ENCODE data around the gene CCDC200. TPM values are rescaled to one million over a fixed set of nuclear protein-coding genes. Genes with fewer than 3 reads are reported as not detected.

The CCDC200 gene
- total and polyA plus RNA-seq, 2 donors, result not detected

DNA sequence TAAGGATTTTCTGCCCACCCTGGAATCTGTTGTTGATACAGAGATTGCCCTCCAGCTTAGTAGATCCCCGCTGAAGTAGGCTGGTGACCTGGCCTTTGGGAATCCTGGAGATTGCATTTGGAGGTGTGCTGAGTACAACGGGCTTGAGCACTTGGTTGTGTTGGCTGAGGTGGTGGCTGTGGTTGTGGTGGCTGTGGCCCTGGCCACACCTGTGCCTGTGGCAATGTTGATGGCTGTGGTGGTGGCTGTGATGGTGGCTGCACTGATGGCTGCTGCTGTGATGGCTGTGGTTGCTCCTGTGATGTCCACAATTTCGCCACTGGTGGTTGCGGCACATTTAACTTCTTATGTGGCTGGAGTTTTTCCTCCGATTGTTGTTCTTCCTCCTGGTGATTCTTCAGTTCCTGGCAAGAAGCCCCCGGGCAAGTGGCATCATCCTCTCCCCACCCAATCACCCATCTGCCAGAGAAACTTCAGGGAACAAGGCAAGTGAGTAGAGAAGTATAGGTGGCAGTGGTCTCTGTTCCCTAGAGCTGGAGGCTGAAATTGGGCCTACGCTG is 4.2 kb downstream of the CCDC200 start:
- no peaks in the 10 kb centered on the region for H3K36me3 ChIP-seq (ENCODE audit: insufficient read depth)
- WGBS, result 93% methylated on average over 7 of the region's 7 CpGs
- no peak overlapping the region for H3K4me3 ChIP-seq (ENCODE audit: low read depth, low read length)
- peaks cover 1% of the 10 kb centered on the region for H3K4me1 ChIP-seq (ENCODE audit: insufficient read depth)
- no peak overlapping the region for H3K27ac ChIP-seq (ENCODE audit: low read depth)
- no peak for DNase-seq (ENCODE audit: extremely low spot score)

GRCh38 chr17:43220511-43221125 is 7.8 kb downstream of the CCDC200 start:
- 82% methylated on average over 9 of the region's 9 CpGs for WGBS
- no peak overlapping the region for H3K27ac ChIP-seq (ENCODE audit: low read depth)
- no peaks in the 10 kb centered on the region for H3K36me3 ChIP-seq (ENCODE audit: insufficient read depth)
- H3K4me1 ChIP-seq (ENCODE audit: insufficient read depth), result peaks cover 1% of the 10 kb centered on the region
- no peak for DNase-seq (ENCODE audit: extremely low spot score)
- H3K4me3 ChIP-seq (ENCODE audit: low read depth, low read length), result no peak overlapping the region

DNA sequence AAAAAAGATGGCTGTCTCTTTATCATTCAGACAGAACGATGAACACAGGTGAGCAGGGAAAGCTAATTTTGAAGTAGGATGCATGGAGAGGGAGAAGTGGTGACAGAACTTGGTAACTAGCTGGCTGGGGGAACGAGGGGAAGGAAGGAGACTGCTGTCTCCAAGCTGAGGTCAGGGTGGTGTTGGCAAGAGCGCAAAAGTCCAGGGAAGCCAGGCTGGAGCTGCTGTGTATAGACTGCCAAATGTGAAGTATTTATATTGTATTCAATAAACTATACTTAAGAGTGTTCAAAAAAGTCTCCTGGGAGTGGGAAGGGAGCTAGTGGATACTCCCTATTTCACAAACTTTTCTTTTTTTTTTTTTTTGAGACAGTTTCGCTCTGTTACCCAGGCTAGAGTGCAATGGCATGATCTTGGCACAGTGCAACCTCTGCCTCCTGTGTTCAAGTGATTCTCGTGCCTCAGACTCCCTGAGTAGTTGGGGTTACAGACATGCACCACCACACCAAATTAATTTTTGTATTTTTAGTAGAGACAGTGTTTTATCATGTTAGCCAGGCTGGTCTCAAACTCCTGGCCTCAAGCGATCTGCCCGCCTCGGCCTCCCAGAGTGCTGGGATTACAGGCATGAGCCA is 8.6 kb downstream of the CCDC200 start:
- DNase-seq (ENCODE audit: extremely low spot score), result no peak
- no peak overlapping the region for H3K27ac ChIP-seq (ENCODE audit: low read depth)
- WGBS, result 65% methylated on average over 8 of the region's 8 CpGs

DNA sequence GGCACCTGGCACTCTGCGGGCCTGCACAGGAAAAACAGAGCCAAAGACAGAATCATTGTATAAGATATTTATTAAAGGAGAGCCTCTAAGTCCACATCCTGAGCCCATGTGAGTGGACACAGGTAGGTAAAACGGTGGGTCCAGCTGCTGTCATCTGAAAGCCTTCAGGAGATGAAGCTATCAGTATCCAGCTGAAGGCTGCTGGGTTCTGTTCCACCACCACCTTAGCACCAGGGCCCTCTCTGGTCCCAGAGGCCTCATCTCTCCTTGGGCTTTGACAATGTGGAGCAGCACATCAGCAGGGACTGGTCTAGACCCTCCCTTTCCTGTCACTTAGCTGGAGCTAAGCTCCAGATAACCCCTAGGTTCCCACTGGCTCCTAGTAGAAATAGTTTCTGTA is 9.4 kb downstream of the CCDC200 start:
- H3K27ac ChIP-seq (ENCODE audit: low read depth), result no peak overlapping the region
- WGBS, result 90% methylated on average over 2 of the region's 2 CpGs
- no peak for DNase-seq (ENCODE audit: extremely low spot score)
- H3K4me1 ChIP-seq (ENCODE audit: insufficient read depth), result peaks cover 1% of the 10 kb centered on the region
- H3K36me3 ChIP-seq (ENCODE audit: insufficient read depth), result no peaks in the 10 kb centered on the region
- no peak overlapping the region for H3K4me3 ChIP-seq (ENCODE audit: low read depth, low read length)

More for the DNA sequence above, 8.6 kb downstream of the CCDC200 start:
- no peak overlapping the region for H3K4me3 ChIP-seq (ENCODE audit: low read depth, low read length)
- peaks cover 1% of the 10 kb centered on the region for H3K4me1 ChIP-seq (ENCODE audit: insufficient read depth)
- no peaks in the 10 kb centered on the region for H3K36me3 ChIP-seq (ENCODE audit: insufficient read depth)

- 95% methylated on average over 2 of the region's 2 CpGs for WGBS
- Histone ChIP-seq H3K4me1 (ENCODE audit: insufficient read depth) (peaks cover 1% of the 10 kb centered on the region), H3K4me3 (ENCODE audit: low read depth, low read length) (no peak overlapping the region), H3K27ac (ENCODE audit: low read depth) (no peak overlapping the region), H3K36me3 (ENCODE audit: insufficient read depth) (no peaks in the 10 kb centered on the region)
- DNase-seq (ENCODE audit: extremely low spot score), result no peak
Measured at GRCh38 chr17:43217614-43218087, 10.8 kb downstream of the CCDC200 start.

GRCh38 chr17:43216762-43217613 is 11.4 kb downstream of the CCDC200 start:
- 87% methylated on average over 4 of the region's 4 CpGs for WGBS
- no peaks in the 10 kb centered on the region for H3K36me3 ChIP-seq (ENCODE audit: insufficient read depth)
- no peak overlapping the region for H3K27ac ChIP-seq (ENCODE audit: low read depth)
- no peak overlapping the region for H3K4me3 ChIP-seq (ENCODE audit: low read depth, low read length)
- DNase-seq (ENCODE audit: extremely low spot score), result no peak
- H3K4me1 ChIP-seq (ENCODE audit: insufficient read depth), result peaks cover under 1% of the 10 kb centered on the region

- Histone ChIP-seq H3K4me1 (ENCODE audit: insufficient read depth) (no peaks in the 10 kb centered on the region), H3K4me3 (ENCODE audit: low read depth, low read length) (no peak overlapping the region), H3K27ac (ENCODE audit: low read depth) (no peak overlapping the region), H3K36me3 (ENCODE audit: insufficient read depth) (no peaks in the 10 kb centered on the region)
- WGBS, result 89% methylated on average over 4 of the region's 4 CpGs
- DNase-seq (ENCODE audit: extremely low spot score), result no peak
Measured at GRCh38 chr17:43216369-43216761, 12.1 kb downstream of the CCDC200 start.

DNA sequence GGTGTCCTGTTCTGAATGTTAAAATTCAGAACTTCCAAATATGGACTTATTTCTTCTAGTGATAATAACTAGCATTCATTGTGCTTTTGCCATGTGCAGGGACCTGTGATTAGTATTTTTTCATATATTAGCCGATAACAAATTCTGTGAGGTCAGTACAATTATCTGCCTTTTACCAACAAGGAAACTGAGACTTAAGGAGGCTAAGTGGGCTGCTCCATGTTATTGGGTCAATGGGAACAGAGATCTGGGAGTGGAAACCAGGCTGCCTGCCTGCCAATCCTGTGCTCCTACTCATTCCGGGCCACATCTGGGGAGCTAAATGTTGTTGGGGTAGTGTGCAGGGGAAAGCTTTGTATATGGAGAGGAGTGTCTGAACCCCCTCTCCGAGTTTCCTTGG is 13.1 kb downstream of the CCDC200 start:
- Histone ChIP-seq H3K27ac (ENCODE audit: low read depth) (no peak overlapping the region), H3K4me3 (ENCODE audit: low read depth, low read length) (no peak overlapping the region), H3K4me1 (ENCODE audit: insufficient read depth) (no peaks in the 10 kb centered on the region), H3K36me3 (ENCODE audit: insufficient read depth) (no peaks in the 10 kb centered on the region)
- DNase-seq (ENCODE audit: extremely low spot score), result no peak
- 94% methylated on average over 3 of the region's 3 CpGs for WGBS

DNA sequence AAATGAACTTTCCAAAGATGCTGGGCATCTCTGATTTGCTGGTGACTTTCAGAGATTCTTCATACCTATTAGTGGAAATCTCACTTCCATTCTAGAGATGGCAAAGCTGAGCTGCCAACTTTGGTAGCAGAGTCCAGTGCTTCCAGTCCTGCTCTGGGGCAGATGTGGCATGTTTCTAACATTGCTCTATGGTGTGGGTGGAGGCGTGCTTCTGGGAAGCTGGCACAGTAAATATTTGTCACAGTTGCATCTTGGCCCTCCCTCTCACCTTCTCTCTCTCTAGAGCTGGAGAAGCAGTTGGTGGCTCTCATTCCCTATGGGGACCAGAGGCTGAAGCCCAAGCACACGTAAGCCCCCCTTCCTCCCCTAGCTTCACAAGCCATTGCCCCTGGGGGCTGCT is 14.9 kb downstream of the CCDC200 start:
- Histone ChIP-seq H3K27ac (ENCODE audit: low read depth) (no peak overlapping the region), H3K4me3 (ENCODE audit: low read depth, low read length) (no peak overlapping the region), H3K4me1 (ENCODE audit: insufficient read depth) (no peaks in the 10 kb centered on the region), H3K36me3 (ENCODE audit: insufficient read depth) (peaks cover 4% of the 10 kb centered on the region)
- WGBS, result 94% methylated on average over 2 of the region's 2 CpGs
- DNase-seq (ENCODE audit: extremely low spot score), result no peak

- 60% methylated on average over 7 of the region's 7 CpGs for WGBS
- no peak overlapping the region for H3K27ac ChIP-seq (ENCODE audit: low read depth)
- no peaks in the 10 kb centered on the region for H3K4me1 ChIP-seq (ENCODE audit: insufficient read depth)
- no peak for DNase-seq (ENCODE audit: extremely low spot score)
- peak overlapping the region; percentile 42 for H3K4me3 ChIP-seq (ENCODE audit: low read depth, low read length)
- peaks cover 5% of the 10 kb centered on the region for H3K36me3 ChIP-seq (ENCODE audit: insufficient read depth)
Measured at GRCh38 chr17:43212641-43213490, 15.6 kb downstream of the CCDC200 start.

DNA sequence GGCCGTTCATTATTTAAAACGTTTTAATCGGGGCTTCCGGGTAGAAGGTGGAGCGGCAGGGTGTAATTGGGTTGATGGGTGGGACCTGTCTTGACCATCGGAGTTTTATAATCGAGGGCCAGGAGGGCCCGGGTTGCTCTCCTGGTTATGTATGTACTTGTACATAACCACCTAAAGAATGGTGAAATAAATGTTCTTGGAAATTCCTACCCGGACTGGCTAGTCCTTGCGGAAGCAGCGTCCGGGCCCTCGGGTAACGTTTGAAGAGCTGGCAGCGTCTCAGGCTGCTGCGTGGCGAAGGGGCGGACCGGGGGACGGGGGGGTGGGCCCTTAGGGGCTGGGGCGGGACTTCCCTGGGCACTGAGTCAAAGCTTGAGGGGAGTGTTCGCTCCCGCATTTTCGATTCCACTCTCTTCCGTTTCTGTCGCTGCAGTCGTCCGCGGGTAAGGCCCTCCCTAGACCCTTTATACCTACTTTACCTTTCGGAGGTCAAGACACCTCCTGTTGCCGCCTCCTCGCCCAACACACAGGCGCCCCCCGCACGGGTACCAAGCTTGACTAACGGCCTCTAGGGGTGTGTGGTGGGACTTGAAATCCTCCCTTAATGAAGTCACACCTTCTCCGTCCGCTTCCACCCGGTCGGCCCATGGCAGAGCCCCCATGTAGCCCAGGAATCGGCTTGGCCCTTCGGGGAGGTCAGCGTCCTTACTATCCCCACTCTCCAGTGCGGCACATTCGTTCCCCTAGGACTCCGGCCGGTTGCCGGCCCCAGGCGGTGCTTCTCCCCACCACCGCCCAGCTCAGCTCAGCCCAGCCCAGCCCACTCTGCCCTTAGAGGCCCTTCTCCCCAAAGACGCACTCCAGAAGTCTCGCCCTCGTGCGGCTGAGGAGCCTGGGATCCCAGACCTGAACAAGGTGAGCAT is 16.7 kb downstream of the CCDC200 start, which contains the start of gene TMEM106A:
TMEM106A (plus strand) TSS at position 396 of the 923 bp plus-strand sequence. CDS start 1,167 bp downstream, outside the sequence.
- H3K4me3 ChIP-seq (ENCODE audit: low read depth, low read length), result peak within 1 kb of the TSS; percentile 42
- DNase-seq (ENCODE audit: extremely low spot score), result peak; percentile 76
- H3K27ac ChIP-seq (ENCODE audit: low read depth), result peak within 1 kb of the TSS; percentile 53
- under 1% methylated on average over 54 of the region's 54 CpGs for WGBS
- no peaks in the 10 kb centered on the region for H3K4me1 ChIP-seq (ENCODE audit: insufficient read depth)
- H3K36me3 ChIP-seq (ENCODE audit: insufficient read depth), result peaks cover 11% of the 10 kb centered on the region

- no peak for DNase-seq (ENCODE audit: extremely low spot score)
- no peaks in the 10 kb centered on the region for H3K4me1 ChIP-seq (ENCODE audit: insufficient read depth)
- whole genome bisulfite sequencing, result 16% methylated on average over 2 of the region's 2 CpGs
- peak overlapping the region; percentile 42 for H3K4me3 ChIP-seq (ENCODE audit: low read depth, low read length)
- peaks cover 11% of the 10 kb centered on the region for H3K36me3 ChIP-seq (ENCODE audit: insufficient read depth)
- H3K27ac ChIP-seq (ENCODE audit: low read depth), result peak overlapping the region; percentile 48
Measured at GRCh38 chr17:43211123-43211479, 17.3 kb downstream of the CCDC200 start.
